Neural cell (in vitro differentiated cells): ENCODE measurements around the gene COA6. TPM values are rescaled to one million over a fixed set of nuclear protein-coding genes. Genes with fewer than 3 reads are reported as not detected.

ENCODE experiments used
- H2AFZ ChIP-seq: fragments of 200-600, 300-800 bp; sonication (generic), shearing (Covaris generic); 2 replicates; pipeline ENCODE4 v1.6.0; 2014; ENCODE audit warnings: low read depth, mild to moderate bottlenecking, antibody characterized with exemption, low read length, moderate library complexity
- H3F3A ChIP-seq: fragments of 200-600 bp; shearing (Covaris generic); 2 replicates; pipeline ENCODE4 v1.6.1; 2016; ENCODE audit warnings: mild to moderate bottlenecking, moderate library complexity, mixed read lengths, antibody characterized with exemption, low read length; ENCODE audit not compliant: insufficient read depth, poor library complexity, severe bottlenecking
- H3K27ac ChIP-seq: fragments of 200-600, 300-800 bp; sonication (generic), shearing (Covaris generic); 2 replicates; pipeline ENCODE4 v1.5.1; 2014; ENCODE audit warnings: mild to moderate bottlenecking, low read length, moderate library complexity
- H3K27me3 ChIP-seq: fragments of 300-800, 200-600 bp; sonication (generic), shearing (Covaris generic); 2 replicates; pipeline ENCODE4 v1.6.0; 2014; ENCODE audit warnings: mild to moderate bottlenecking, low read depth, low read length, moderate library complexity; ENCODE audit not compliant: insufficient read depth
- H3K36me3 ChIP-seq: fragments of 300-800, 200-600 bp; sonication (generic), shearing (Covaris generic); 2 replicates; pipeline ENCODE4 v1.5.1; 2014; ENCODE audit warnings: mild to moderate bottlenecking, antibody characterized with exemption, low read length, moderate library complexity; ENCODE audit not compliant: insufficient read depth
- H3K4me2 ChIP-seq: fragments of 300-800, 200-600 bp; sonication (generic), shearing (Covaris generic); 2 replicates; pipeline ENCODE4 v1.6.0; 2014; ENCODE audit warnings: mild to moderate bottlenecking, low read length
- H3K4me3 ChIP-seq: fragments of 300-800, 200-600 bp; sonication (generic), shearing (Covaris generic); 2 replicates; pipeline ENCODE4 v1.5.1; 2014; ENCODE audit warnings: mild to moderate bottlenecking, low read length, moderate library complexity
- H3K79me2 ChIP-seq: fragments of 200-600 bp; shearing (Covaris generic); replicated peaks from 2 replicates; pipeline ENCODE4 v1.6.0; 2014; ENCODE audit warnings: mild to moderate bottlenecking, low read length, moderate library complexity; ENCODE audit not compliant: insufficient read depth
- H3K9ac ChIP-seq: fragments of 300-800, 200-600 bp; sonication (generic), shearing (Covaris generic); 2 replicates; pipeline ENCODE4 v1.6.1; 2016; ENCODE audit warnings: mild to moderate bottlenecking, low read length, mixed read lengths
- H3K9me2 ChIP-seq: fragments of 200-600 bp; shearing (Covaris generic); 2 replicates; pipeline ENCODE4 v1.6.1; 2016; ENCODE audit warnings: mild to moderate bottlenecking, low read length, mixed read lengths; ENCODE audit not compliant: insufficient read depth
- H3K9me3 ChIP-seq: fragments of 200-600, 300-800 bp; sonication (generic), shearing (Covaris generic); 2 replicates; pipeline ENCODE4 v1.6.1; 2016; ENCODE audit warnings: mild to moderate bottlenecking, mixed run types, low read length, moderate library complexity, mixed read lengths
- H4K20me1 ChIP-seq: fragments of 200-600 bp; shearing (Covaris generic); 2 replicates; pipeline ENCODE4 v1.6.1; 2016; ENCODE audit warnings: mild to moderate bottlenecking, mixed run types; ENCODE audit not compliant: insufficient read depth
- CTCF ChIP-seq: fragments of 450-650 bp; IDR thresholded peaks from 2 replicates; pipeline ENCODE4 v1.5.1; 2014; ENCODE audit warnings: antibody characterized with exemption, mild to moderate bottlenecking, moderate library complexity; ENCODE audit not compliant: poor library complexity, severe bottlenecking
- EP300 ChIP-seq: fragments of 450-650 bp; conservative IDR thresholded peaks from 2 replicates; pipeline ENCODE4 v1.6.1; 2014; ENCODE audit warnings: antibody characterized with exemption, mild to moderate bottlenecking, moderate library complexity; ENCODE audit not compliant: poor library complexity, severe bottlenecking
- EZH2 ChIP-seq: fragments of 200-600, 300-800 bp; shearing (Covaris generic), sonication (generic); IDR thresholded peaks from 2 replicates; pipeline ENCODE4 v1.6.1; 2014; ENCODE audit warnings: antibody characterized with exemption, low read length, borderline replicate concordance, mild to moderate bottlenecking; ENCODE audit not compliant: insufficient read depth, poor library complexity, severe bottlenecking
- MXI1 ChIP-seq: fragments of 450-650 bp; conservative IDR thresholded peaks from 2 replicates; pipeline ENCODE4 v1.6.1; 2014; ENCODE audit warnings: antibody characterized with exemption, mild to moderate bottlenecking; ENCODE audit not compliant: poor library complexity, severe bottlenecking
- POLR2AphosphoS5 ChIP-seq: IDR thresholded peaks from 2 replicates; pipeline ENCODE4 v1.6.1; 2012
- RAD21 ChIP-seq: fragments of 450-650 bp; conservative IDR thresholded peaks from 2 replicates; pipeline ENCODE4 v1.6.1; 2014; ENCODE audit warnings: antibody characterized with exemption, mild to moderate bottlenecking, moderate library complexity
- SMC3 ChIP-seq: fragments of 450-650 bp; conservative IDR thresholded peaks from 2 replicates; pipeline ENCODE4 v1.6.1; 2014; ENCODE audit warnings: antibody characterized with exemption, mild to moderate bottlenecking, moderate library complexity; ENCODE audit not compliant: poor library complexity
- TAF1 ChIP-seq: IDR thresholded peaks from 2 replicates; pipeline ENCODE4 v1.6.1; 2012; ENCODE audit warnings: low read depth
- polyA plus RNA-seq: library from polyadenylated mRNA; depleted of rRNA; stranded (reverse); fragments of >200 nt; gene quantifications from 2 replicates; pipeline ENCODE4 v1.2.3, GENCODE V29; 2014
- TF ChIP-seq, protein P1 (sequence below): IDR thresholded peaks from 2 replicates; pipeline ENCODE4 v1.6.1; 2012; ENCODE audit warnings: borderline replicate concordance

Gene COA6
- polyA plus RNA-seq, 1 donor from 2014 or later: 48.3 TPM

DNA sequence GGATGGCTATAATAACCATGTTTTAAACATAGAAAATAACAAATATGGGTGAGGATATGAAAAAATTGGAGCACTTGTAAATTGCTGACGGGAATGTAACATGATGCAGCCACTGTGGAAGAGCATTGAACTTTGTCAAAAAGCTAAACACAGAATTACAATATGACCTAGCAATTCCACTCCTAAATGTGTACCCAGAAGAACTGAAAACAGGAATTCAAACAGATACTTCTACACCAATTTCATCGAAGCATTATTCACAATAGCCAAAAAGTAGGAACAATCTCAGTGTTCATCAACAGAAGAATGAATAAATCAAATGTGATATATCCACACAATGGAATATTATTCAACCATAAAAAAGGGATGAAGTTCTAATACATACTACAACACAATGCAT, 32.7 kb upstream of the COA6 start:
- H3K36me3 ChIP-seq: no peaks in the 10 kb centered on the region
- H3K27me3 ChIP-seq: no peaks in the 10 kb centered on the region
- H3K9me3 ChIP-seq: peaks cover 10% of the 10 kb centered on the region
- no peaks in the 10 kb centered on the region for H4K20me1 ChIP-seq
- no peak for TF ChIP-seq EP300
- TF ChIP-seq, protein P1, sequence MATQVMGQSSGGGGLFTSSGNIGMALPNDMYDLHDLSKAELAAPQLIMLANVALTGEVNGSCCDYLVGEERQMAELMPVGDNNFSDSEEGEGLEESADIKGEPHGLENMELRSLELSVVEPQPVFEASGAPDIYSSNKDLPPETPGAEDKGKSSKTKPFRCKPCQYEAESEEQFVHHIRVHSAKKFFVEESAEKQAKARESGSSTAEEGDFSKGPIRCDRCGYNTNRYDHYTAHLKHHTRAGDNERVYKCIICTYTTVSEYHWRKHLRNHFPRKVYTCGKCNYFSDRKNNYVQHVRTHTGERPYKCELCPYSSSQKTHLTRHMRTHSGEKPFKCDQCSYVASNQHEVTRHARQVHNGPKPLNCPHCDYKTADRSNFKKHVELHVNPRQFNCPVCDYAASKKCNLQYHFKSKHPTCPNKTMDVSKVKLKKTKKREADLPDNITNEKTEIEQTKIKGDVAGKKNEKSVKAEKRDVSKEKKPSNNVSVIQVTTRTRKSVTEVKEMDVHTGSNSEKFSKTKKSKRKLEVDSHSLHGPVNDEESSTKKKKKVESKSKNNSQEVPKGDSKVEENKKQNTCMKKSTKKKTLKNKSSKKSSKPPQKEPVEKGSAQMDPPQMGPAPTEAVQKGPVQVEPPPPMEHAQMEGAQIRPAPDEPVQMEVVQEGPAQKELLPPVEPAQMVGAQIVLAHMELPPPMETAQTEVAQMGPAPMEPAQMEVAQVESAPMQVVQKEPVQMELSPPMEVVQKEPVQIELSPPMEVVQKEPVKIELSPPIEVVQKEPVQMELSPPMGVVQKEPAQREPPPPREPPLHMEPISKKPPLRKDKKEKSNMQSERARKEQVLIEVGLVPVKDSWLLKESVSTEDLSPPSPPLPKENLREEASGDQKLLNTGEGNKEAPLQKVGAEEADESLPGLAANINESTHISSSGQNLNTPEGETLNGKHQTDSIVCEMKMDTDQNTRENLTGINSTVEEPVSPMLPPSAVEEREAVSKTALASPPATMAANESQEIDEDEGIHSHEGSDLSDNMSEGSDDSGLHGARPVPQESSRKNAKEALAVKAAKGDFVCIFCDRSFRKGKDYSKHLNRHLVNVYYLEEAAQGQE: no peak
- no peak for TF ChIP-seq MXI1
- TF ChIP-seq EZH2: no peak
- TF ChIP-seq SMC3: no peak
- no peak for TF ChIP-seq POLR2AphosphoS5
- TF ChIP-seq CTCF: no peak
- no peak for TF ChIP-seq TAF1
- no peak for TF ChIP-seq RAD21
- no peak overlapping the region for H3K9ac ChIP-seq
- no peaks in the 10 kb centered on the region for H3K79me2 ChIP-seq
- H3F3A ChIP-seq: no peaks in the 10 kb centered on the region
- H3K9me2 ChIP-seq: no peaks in the 10 kb centered on the region
- H3K4me2 ChIP-seq: no peak overlapping the region
- H3K27ac ChIP-seq: no peak overlapping the region
- no peak overlapping the region for H3K4me3 ChIP-seq
- H2AFZ ChIP-seq: no peak overlapping the region

DNA sequence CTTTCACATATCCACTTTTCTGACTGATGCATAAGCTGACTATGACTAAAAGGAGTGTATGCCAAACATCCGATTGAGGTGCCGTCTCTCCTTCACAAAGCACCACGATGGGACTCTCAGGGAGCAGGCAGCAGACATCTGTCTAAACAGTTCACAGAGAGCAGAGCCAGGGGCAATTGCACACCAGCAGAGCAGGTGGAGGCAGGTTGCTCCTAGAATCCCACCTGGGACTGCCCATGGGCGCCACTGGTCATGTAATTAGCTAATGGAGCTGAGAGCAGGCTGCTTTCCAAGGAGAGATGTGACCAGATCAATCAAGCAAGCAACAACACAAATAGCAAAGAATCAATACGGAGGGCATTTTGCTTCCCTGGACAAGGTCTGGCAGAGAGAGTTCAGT, 30.5 kb upstream of the COA6 start:
- Histone ChIP-seq H4K20me1 (no peaks in the 10 kb centered on the region), H3K27me3 (no peaks in the 10 kb centered on the region), H3K9ac (no peak overlapping the region), H3K9me3 (peaks cover 10% of the 10 kb centered on the region), H3F3A (no peaks in the 10 kb centered on the region), H3K9me2 (no peaks in the 10 kb centered on the region), H3K79me2 (no peaks in the 10 kb centered on the region), H3K4me3 (no peak overlapping the region), H3K4me2 (no peak overlapping the region), H3K36me3 (no peaks in the 10 kb centered on the region), H3K27ac (no peak overlapping the region), H2AFZ (no peak overlapping the region)
- TF ChIP-seq SMC3 (no peak), RAD21 (no peak), EP300 (no peak), TAF1 (no peak), EZH2 (no peak), POLR2AphosphoS5 (no peak), MXI1 (no peak), CTCF (no peak)
- TF ChIP-seq, protein P1: no peak
